Measurements from ENCODE around the gene PREX1.

The PREX1 gene

GRCh38 chr20:48750941-48751635 lies 76.7 kb downstream of the PREX1 start:
- no peak for DNase-seq (ENCODE audit: low read depth in 2 of 2)

- no peak for DNase-seq (ENCODE audit: low read depth in 2 of 2)
These were observed 77.4 kb downstream of the PREX1 start for GRCh38 chr20:48750376-48750775.

- DNase-seq (ENCODE audit: low read depth in 2 of 2), result no peak
These were observed 78.4 kb downstream of the PREX1 start for GRCh38 chr20:48749437-48749836.

GRCh38 chr20:48748556-48748955 lies 79.2 kb downstream of the PREX1 start:
- DNase-seq (ENCODE audit: low read depth in 2 of 2), result no peak

- no peak for DNase-seq (ENCODE audit: low read depth in 2 of 2)
These were observed 79.9 kb downstream of the PREX1 start for GRCh38 chr20:48747840-48748414.

- no peak for DNase-seq (ENCODE audit: low read depth in 2 of 2)
These were observed 82.5 kb downstream of the PREX1 start for GRCh38 chr20:48745330-48745729.

GRCh38 chr20:48744515-48744914 lies 83.3 kb downstream of the PREX1 start:
- no peak for DNase-seq (ENCODE audit: low read depth in 2 of 2)

GRCh38 chr20:48743807-48744206 lies 84.0 kb downstream of the PREX1 start:
- no peak for DNase-seq (ENCODE audit: low read depth in 2 of 2)

- DNase-seq (ENCODE audit: low read depth in 2 of 2), result no peak
These were observed 84.7 kb downstream of the PREX1 start for GRCh38 chr20:48742912-48743680.

GRCh38 chr20:48742233-48742632 lies 85.6 kb downstream of the PREX1 start:
- no peak for DNase-seq (ENCODE audit: low read depth in 2 of 2)

- DNase-seq (ENCODE audit: low read depth in 2 of 2), result no peak
These were observed 86.1 kb downstream of the PREX1 start for GRCh38 chr20:48741669-48742068.

GRCh38 chr20:48740712-48741111 lies 87.1 kb downstream of the PREX1 start:
- no peak for DNase-seq (ENCODE audit: low read depth in 2 of 2)

- DNase-seq (ENCODE audit: low read depth in 2 of 2), result no peak
These were observed 87.5 kb downstream of the PREX1 start for GRCh38 chr20:48740292-48740649.

GRCh38 chr20:48739395-48740291 lies 88.2 kb downstream of the PREX1 start:
- no peak for DNase-seq (ENCODE audit: low read depth in 2 of 2)

GRCh38 chr20:48738399-48739304 lies 89.1 kb downstream of the PREX1 start:
- DNase-seq (ENCODE audit: low read depth in 2 of 2), result no peak

- no peak for DNase-seq (ENCODE audit: low read depth in 2 of 2)
These were observed 89.8 kb downstream of the PREX1 start for GRCh38 chr20:48738094-48738398.

GRCh38 chr20:48737434-48738093 lies 90.2 kb downstream of the PREX1 start:
- DNase-seq (ENCODE audit: low read depth in 2 of 2), result no peak

- no peak for DNase-seq (ENCODE audit: low read depth in 2 of 2)
These were observed 91.2 kb downstream of the PREX1 start for GRCh38 chr20:48736636-48737035.

- no peak for DNase-seq (ENCODE audit: low read depth in 2 of 2)
These were observed 91.6 kb downstream of the PREX1 start for GRCh38 chr20:48736231-48736630.

GRCh38 chr20:48735112-48735511 lies 92.7 kb downstream of the PREX1 start:
- DNase-seq (ENCODE audit: low read depth in 2 of 2), result no peak
